Cardiac muscle cell (in vitro differentiated cells and primary cell): ENCODE measurements around the gene ENG. TPM values are rescaled to one million over a fixed set of nuclear protein-coding genes. Genes with fewer than 3 reads are reported as not detected.
"Not testable (repeated sequence)": the region's sequence is repeated elsewhere in the genome, so short reads cannot be mapped to it uniquely, and the experiment has no call there.

Experiments used
- DNase-seq, 2 donors: peaks; one replicate each; pipeline versions ENCODE4 v3.0.0 to v3.0.0-alpha.2; 2010 to 2017; ENCODE audit warnings: low read depth in 1 of 2, low spot score in 1 of 2
- H3K27ac ChIP-seq: fragments of 200-600 bp; sonication (generic); 2 replicates; pipeline ENCODE4 v1.5.1; 2016
- H3K27me3 ChIP-seq: fragments of 200-600 bp; sonication (generic); 2 replicates; pipeline ENCODE4 v1.6.0; 2016; ENCODE audit warnings: control low read depth
- H3K36me3 ChIP-seq: fragments of 200-600 bp; sonication (generic); 2 replicates; pipeline ENCODE4 v1.5.1; 2016; ENCODE audit warnings: control low read depth
- H3K4me1 ChIP-seq: fragments of 200-600 bp; sonication (generic); 2 replicates; pipeline ENCODE4 v1.8.1; 2017; ENCODE audit warnings: low read depth, mild to moderate bottlenecking, mixed run types
- H3K4me3 ChIP-seq: fragments of 200-600 bp; sonication (generic); 2 replicates; pipeline ENCODE4 v1.5.1; 2016; ENCODE audit warnings: mild to moderate bottlenecking
- H3K9me3 ChIP-seq: fragments of 200-600 bp; sonication (generic); 2 replicates; pipeline ENCODE4 v1.5.1; 2017; ENCODE audit warnings: low read depth, mild to moderate bottlenecking, control low read depth
- CTCF ChIP-seq: IDR thresholded peaks from 2 replicates; pipeline ENCODE4 v1.5.1; 2012; ENCODE audit warnings: low read depth, mild to moderate bottlenecking, low read length
- polyA plus RNA-seq: library from polyadenylated mRNA; unstranded; fragments of >200 nt; fragmentation: Nextera tagmentation; extraction: Ambion mirVana; gene quantifications from 2 replicates; pipeline ENCODE4 v1.2.1, GENCODE V29; 2016
- total RNA-seq: library from RNA; depleted of rRNA; stranded (reverse); fragments of >200 nt; gene quantifications from 2 replicates; pipeline ENCODE4 v1.2.3, GENCODE V29; 2016

Gene ENG
- total and polyA plus RNA-seq, 2 experiments from 2014 or later: 12.6 to 15.8 TPM

- Histone ChIP-seq H3K9me3 (no peaks in the 10 kb centered on the region), H3K27ac (no peak overlapping the region), H3K36me3 (no peaks in the 10 kb centered on the region), H3K4me3 (no peak overlapping the region), H3K27me3 (no peaks in the 10 kb centered on the region), H3K4me1 (peaks cover 21% of the 10 kb centered on the region)
- no peak for DNase-seq
- no peak for TF ChIP-seq CTCF
Observed at GRCh38 chr9:127848756-127849504, 5.5 kb downstream of the ENG start.

GRCh38 chr9:127847833-127848755 is 6.4 kb downstream of the ENG start:
- Histone ChIP-seq H3K4me1 (peaks cover 12% of the 10 kb centered on the region), H3K27ac (no peak overlapping the region), H3K36me3 (no peaks in the 10 kb centered on the region), H3K4me3 (no peak overlapping the region), H3K9me3 (no peaks in the 10 kb centered on the region), H3K27me3 (no peaks in the 10 kb centered on the region)
- no peak for DNase-seq
- TF ChIP-seq CTCF: no peak

- Histone ChIP-seq H3K9me3 (no peaks in the 10 kb centered on the region), H3K27ac (peak overlapping the region; percentile 35), H3K36me3 (no peaks in the 10 kb centered on the region), H3K27me3 (no peaks in the 10 kb centered on the region), H3K4me3 (no peak overlapping the region), H3K4me1 (peaks cover 12% of the 10 kb centered on the region)
- DNase-seq: peak in 1 of 2 donors; percentile 57
- TF ChIP-seq CTCF: no peak
Observed at GRCh38 chr9:127847178-127847510, 7.3 kb downstream of the ENG start.

- Histone ChIP-seq H3K36me3 (no peaks in the 10 kb centered on the region), H3K27me3 (no peaks in the 10 kb centered on the region), H3K4me1 (peaks cover 12% of the 10 kb centered on the region), H3K4me3 (no peak overlapping the region), H3K9me3 (no peaks in the 10 kb centered on the region), H3K27ac (no peak overlapping the region)
- DNase-seq: peak in 1 of 2 donors; percentile 47
- no peak for TF ChIP-seq CTCF
Observed at GRCh38 chr9:127846443-127847177, 7.8 kb downstream of the ENG start.

GRCh38 chr9:127845619-127846018 is 8.8 kb downstream of the ENG start:
- not testable (repeated sequence) for H3K9me3 ChIP-seq, H3K27ac ChIP-seq, H3K4me3 ChIP-seq, DNase-seq, H3K36me3 ChIP-seq, H3K27me3 ChIP-seq
- H3K4me1 ChIP-seq: peaks cover 12% of the 10 kb centered on the region
